Adrenal gland (tissue), 12 donors: ENCODE data around the gene CIP2A. TPM values are rescaled to one million over a fixed set of nuclear protein-coding genes. Genes with fewer than 3 reads are reported as not detected.

Experiments used
- DNase-seq, 7 donors: peaks; one replicate each; pipeline ENCODE4 v3.0.0-alpha.2; 2019 to 2020
- H3K27ac ChIP-seq, 5 donors: fragments of 200-600 bp; sonication (generic) in 4 of 5; 1 replicate in 3 of 5; 2 replicates in 2 of 5; pipeline versions ENCODE4 v1.5.1 to v1.8.0; 2016 to 2020; ENCODE audit warnings: mild to moderate bottlenecking in 1 of 5
- H3K27me3 ChIP-seq: fragments of 200-600 bp; 2 replicates; pipeline ENCODE4 v1.8.0; 2021
- H3K36me3 ChIP-seq, 2 donors: fragments of 200-600 bp; replicated peaks in 1 of 2; 1 replicate in 1 of 2; 2 replicates in 1 of 2; pipeline versions ENCODE4 v1.5.1 to v1.8.0; 2018 to 2022
- H3K4me1 ChIP-seq, 2 donors: fragments of 200-600 bp; replicated peaks in 1 of 2; 1 replicate in 1 of 2; 2 replicates in 1 of 2; pipeline versions ENCODE4 v1.5.1 to v1.8.0; 2018 to 2021
- H3K4me3 ChIP-seq, 4 donors: fragments of 200-600 bp; sonication (generic) in 3 of 4; one replicate each; pipeline ENCODE4 v1.5.1; 2016 to 2018
- H3K9me3 ChIP-seq, 3 donors: fragments of 200-600 bp; sonication (generic) in 1 of 3; replicated peaks in 1 of 3; 1 replicate in 2 of 3; 2 replicates in 1 of 3; pipeline versions ENCODE4 v1.5.1 to v1.8.0; 2016 to 2021
- CTCF ChIP-seq, 6 experiments: fragments of 450-650 bp in 4 of 6; fragments of 200-600 bp in 2 of 6; sonication (generic) in 1 of 6; IDR thresholded peaks; 1 replicate in 5 of 6; 2 replicates in 1 of 6; pipeline versions ENCODE4 v1.5.1 to v1.8.0; 2016 to 2021; ENCODE audit warnings: antibody characterized with exemption in 6 of 6, mild to moderate bottlenecking in 2 of 6, moderate library complexity in 1 of 6
- POLR2A ChIP-seq, 2 donors: fragments of 450-650 bp; IDR thresholded peaks; one replicate each; pipeline ENCODE4 v1.6.1; 2017; ENCODE audit warnings: antibody characterized with exemption in 2 of 2, mild to moderate bottlenecking in 2 of 2, moderate library complexity in 1 of 2
- WGBS, 4 donors: extraction: QIAGEN DNeasy Blood & Tissue Kit in 2 of 4; methylation state at CpG; one replicate each; pipeline versions ENCODE4 v1.1.5 to v1.1.7; 2013 to 2017; 5-methylcytosine and 5-hydroxymethylcytosine counted together
- intact Hi-C, 2 donors: fragments of 100-400 bp; cut with DNase I; formaldehyde crosslinking; loops; one replicate each; pipeline versions ENCODE4 v1.14.1 to v1.15.0; 2022 to 2023
- polyA plus RNA-seq, 3 donors: library from polyadenylated mRNA; stranded (reverse); fragments of 200-250 nt in 2 of 3; fragments of 350-450 nt in 1 of 3; fragmentation: Illumina TruSeq in 1 of 3; extraction: RNeasy Lipid Tissue Mini Kit (QIAGEN cat#74804) in 1 of 3; gene quantifications; one replicate each; pipeline ENCODE4 v1.2.3, GENCODE V29; 2013 to 2014
- total RNA-seq, 9 donors: library from RNA; depleted of rRNA in 4 of 9; stranded (reverse); fragments of >200 nt in 4 of 9; fragments of 120-200 nt in 1 of 9; fragmentation: NEBNext Ultra II Directional in 1 of 9; extraction: Animal tissue kit (Norgen Biotek cat#: 25700) in 1 of 9; gene quantifications; one replicate each; pipeline versions ENCODE4 v1.1.0 to v1.2.4, GENCODE V29; 2013 to 2023
- donor health status: healthy with polysubstance abuse.
- donor health status: Bipolar disorder and iron deficiency.
- donor health status: DM: yes; HTN: yes; CAD: no.
- donor health status: DM: no; HTN: no; CAD: no.
- donor health status: DM: no; HTN: no; CAD: no.
- donor health status: DM: yes; HTN: yes; CAD: no.

The CIP2A gene
- total and polyA plus RNA-seq, 12 donors: 0.97 to 16.6 (median 3.3) TPM

GRCh38 chr3:108589998-108590323 lies 723 bp upstream of the CIP2A start:
- H3K4me3 ChIP-seq: peak overlapping the region; percentile 7 to 80 (median 62)
- intact Hi-C loops: no loop called here
- H3K27ac ChIP-seq: peak overlapping the region; percentile 48 to 95 (median 90)
- no peak for DNase-seq
- no peaks in the 10 kb centered on the region for H3K9me3 ChIP-seq
- H3K36me3 ChIP-seq: no peaks in the 10 kb centered on the region
- peaks cover 3 to 23% of the 10 kb centered on the region in 2 donors for H3K4me1 ChIP-seq
- WGBS, 4 donors: 0 to 2% (median 1%) methylated on average over 11 of the region's 11 CpGs
- H3K27me3 ChIP-seq: no peaks in the 10 kb centered on the region
- no peak for TF ChIP-seq CTCF (IDR thresholded peaks at IDR 0.05)
- TF ChIP-seq POLR2A (IDR thresholded peaks at IDR 0.05): no peak

- Histone ChIP-seq H3K27me3 (no peaks in the 10 kb centered on the region), H3K9me3 (no peaks in the 10 kb centered on the region), H3K27ac (peak overlapping the region in 3 of 5 donors; percentile 90 to 95 (median 95)), H3K4me3 (peak overlapping the region in 3 of 4 donors; percentile 7 to 80 (median 69)), H3K36me3 (no peaks in the 10 kb centered on the region), H3K4me1 (peaks cover 3 to 23% of the 10 kb centered on the region in 2 donors)
- 0 to 2% (median 1%) methylated on average over 8 of the region's 8 CpGs for WGBS, 4 donors
- intact Hi-C loops: no loop called here
- TF ChIP-seq CTCF (IDR thresholded peaks at IDR 0.05): no peak
- no peak for TF ChIP-seq POLR2A (IDR thresholded peaks at IDR 0.05)
- DNase-seq: no peak
Observed at GRCh38 chr3:108588601-108589000, 637 bp downstream of the CIP2A start.

GRCh38 chr3:108578064-108578463 lies 11.2 kb downstream of the CIP2A start:
- Histone ChIP-seq H3K9me3 (no peaks in the 10 kb centered on the region), H3K4me1 (no peaks in the 10 kb centered on the region), H3K4me3 (no peak overlapping the region), H3K36me3 (peaks cover 0 to 5% of the 10 kb centered on the region in 2 donors), H3K27ac (no peak overlapping the region), H3K27me3 (no peaks in the 10 kb centered on the region)
- no peak for TF ChIP-seq CTCF (IDR thresholded peaks at IDR 0.05)
- TF ChIP-seq POLR2A (IDR thresholded peaks at IDR 0.05): no peak
- 91 to 94% (median 92%) methylated on average over 2 of the region's 2 CpGs for WGBS, 4 donors
- DNase-seq: no peak
- intact Hi-C loops: no loop called here

GRCh38 chr3:108569336-108569735 lies 19.9 kb downstream of the CIP2A start:
- Histone ChIP-seq H3K36me3 (no peaks in the 10 kb centered on the region), H3K27ac (no peak overlapping the region), H3K9me3 (no peaks in the 10 kb centered on the region), H3K4me1 (no peaks in the 10 kb centered on the region), H3K27me3 (no peaks in the 10 kb centered on the region), H3K4me3 (no peak overlapping the region)
- no peak for DNase-seq
- intact Hi-C loops: no loop called here
- TF ChIP-seq CTCF (IDR thresholded peaks at IDR 0.05) (no peak), POLR2A (IDR thresholded peaks at IDR 0.05) (no peak)
- WGBS, 4 donors: 96 to 99% (median 98%) methylated on average over 4 of the region's 4 CpGs
